Lower lobe of right lung (tissue), 2 donors: ENCODE results near the gene PLCL1. TPM values are rescaled to one million over a fixed set of nuclear protein-coding genes. Genes with fewer than 3 reads are reported as not detected.

ENCODE experiments used
- ATAC-seq, 2 donors: fragments of 200-7000 bp; cut with Tn5 transposase; one replicate each; pipeline ENCODE4 v1.9.1; 2020 to 2022; ENCODE audit warnings: mild to moderate bottlenecking in 2 of 2, moderate library complexity in 2 of 2
- DNase-seq: peaks from one replicate; pipeline ENCODE4 v3.0.0-alpha.2; 2020
- H3K27ac ChIP-seq: fragments of 200-600 bp; one replicate; pipeline ENCODE4 v1.8.0; 2022
- H3K27me3 ChIP-seq: fragments of 200-600 bp; one replicate; pipeline ENCODE4 v1.8.0; 2022; ENCODE audit warnings: low read depth
- H3K36me3 ChIP-seq: fragments of 200-600 bp; one replicate; pipeline ENCODE4 v1.8.0; 2022; ENCODE audit warnings: mild to moderate bottlenecking
- H3K4me1 ChIP-seq: fragments of 200-600 bp; one replicate; pipeline ENCODE4 v1.8.0; 2022
- H3K4me3 ChIP-seq: fragments of 200-600 bp; one replicate; pipeline ENCODE4 v1.8.0; 2022; ENCODE audit warnings: mild to moderate bottlenecking
- H3K9me3 ChIP-seq: fragments of 200-600 bp; one replicate; pipeline ENCODE4 v1.8.0; 2022
- intact Hi-C: fragments of 100-400 bp; cut with DNase I; formaldehyde crosslinking; loops from one replicate; pipeline ENCODE4 v1.11.0; 2022
- total RNA-seq: library from RNA; stranded (reverse); fragmentation: NEBNext Ultra II Directional; extraction: Animal tissue kit (Norgen Biotek cat#: 25700); gene quantifications from one replicate; pipeline ENCODE4 v1.2.1, GENCODE V29; 2021
- TF ChIP-seq, protein P1 (sequence below): fragments of 200-600 bp; IDR thresholded peaks from one replicate; pipeline ENCODE4 v1.8.0; 2022; ENCODE audit warnings: antibody characterized with exemption, mild to moderate bottlenecking
- donor health status: DM: no; HTN: yes; CAD: no; lungs with severe emphysema.

The PLCL1 gene
- total RNA-seq, 1 donor from 2014 or later = 6.3 TPM

DNA sequence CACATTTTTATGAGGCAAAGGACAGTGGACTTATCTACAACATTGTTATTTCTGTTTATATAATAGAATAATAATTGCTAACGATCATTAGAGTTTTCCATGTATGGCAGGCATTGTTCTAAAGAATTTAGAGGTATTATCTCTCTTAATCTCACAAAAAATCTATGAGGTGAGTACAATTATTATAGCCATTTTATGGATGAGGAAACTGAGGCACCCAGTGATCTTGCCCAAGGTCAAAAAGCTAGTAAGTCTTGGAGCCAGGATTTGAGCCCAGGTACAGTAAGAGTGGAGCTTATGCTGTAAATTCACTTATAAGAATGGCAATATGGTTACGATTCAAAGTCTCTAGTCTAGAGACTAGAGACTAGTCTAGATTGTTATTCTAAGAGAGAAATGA is 331.7 kb downstream of the PLCL1 start:
- Histone ChIP-seq H3K4me3 (no peak overlapping the region), H3K27ac (no peak overlapping the region), H3K4me1 (no peaks in the 10 kb centered on the region), H3K27me3 (no peaks in the 10 kb centered on the region), H3K9me3 (no peaks in the 10 kb centered on the region), H3K36me3 (no peaks in the 10 kb centered on the region)
- ATAC-seq (no peak), DNase-seq (no peak)
- intact Hi-C loops = no loop called here
- TF ChIP-seq, protein P1, sequence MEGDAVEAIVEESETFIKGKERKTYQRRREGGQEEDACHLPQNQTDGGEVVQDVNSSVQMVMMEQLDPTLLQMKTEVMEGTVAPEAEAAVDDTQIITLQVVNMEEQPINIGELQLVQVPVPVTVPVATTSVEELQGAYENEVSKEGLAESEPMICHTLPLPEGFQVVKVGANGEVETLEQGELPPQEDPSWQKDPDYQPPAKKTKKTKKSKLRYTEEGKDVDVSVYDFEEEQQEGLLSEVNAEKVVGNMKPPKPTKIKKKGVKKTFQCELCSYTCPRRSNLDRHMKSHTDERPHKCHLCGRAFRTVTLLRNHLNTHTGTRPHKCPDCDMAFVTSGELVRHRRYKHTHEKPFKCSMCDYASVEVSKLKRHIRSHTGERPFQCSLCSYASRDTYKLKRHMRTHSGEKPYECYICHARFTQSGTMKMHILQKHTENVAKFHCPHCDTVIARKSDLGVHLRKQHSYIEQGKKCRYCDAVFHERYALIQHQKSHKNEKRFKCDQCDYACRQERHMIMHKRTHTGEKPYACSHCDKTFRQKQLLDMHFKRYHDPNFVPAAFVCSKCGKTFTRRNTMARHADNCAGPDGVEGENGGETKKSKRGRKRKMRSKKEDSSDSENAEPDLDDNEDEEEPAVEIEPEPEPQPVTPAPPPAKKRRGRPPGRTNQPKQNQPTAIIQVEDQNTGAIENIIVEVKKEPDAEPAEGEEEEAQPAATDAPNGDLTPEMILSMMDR = no peak

DNA sequence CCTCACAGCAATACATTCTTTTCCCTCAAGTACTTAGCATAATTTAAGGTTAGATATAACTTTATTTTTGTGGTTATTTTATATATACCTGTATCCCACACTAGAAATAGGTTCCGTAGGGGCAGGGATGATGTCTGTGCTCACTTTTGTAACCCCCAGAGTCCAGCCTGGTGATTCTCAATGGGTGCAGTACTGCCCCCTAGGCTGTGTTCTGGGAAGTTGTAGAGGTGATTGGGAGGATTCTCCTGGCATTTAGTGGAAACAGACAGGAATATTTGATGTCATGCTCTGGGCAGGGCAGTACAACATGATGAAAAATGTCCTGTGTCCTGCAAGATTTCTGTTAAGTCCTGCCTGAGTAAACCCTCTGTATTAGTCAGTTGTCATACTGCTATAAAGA is 333.3 kb downstream of the PLCL1 start:
- intact Hi-C loops = no loop called here
- no peak overlapping the region for H3K27ac ChIP-seq
- no peaks in the 10 kb centered on the region for H3K9me3 ChIP-seq
- no peaks in the 10 kb centered on the region for H3K4me1 ChIP-seq
- no peaks in the 10 kb centered on the region for H3K27me3 ChIP-seq
- no peak for ATAC-seq
- no peaks in the 10 kb centered on the region for H3K36me3 ChIP-seq
- H3K4me3 ChIP-seq = no peak overlapping the region
- TF ChIP-seq, protein P1 = no peak
- DNase-seq = no peak

DNA sequence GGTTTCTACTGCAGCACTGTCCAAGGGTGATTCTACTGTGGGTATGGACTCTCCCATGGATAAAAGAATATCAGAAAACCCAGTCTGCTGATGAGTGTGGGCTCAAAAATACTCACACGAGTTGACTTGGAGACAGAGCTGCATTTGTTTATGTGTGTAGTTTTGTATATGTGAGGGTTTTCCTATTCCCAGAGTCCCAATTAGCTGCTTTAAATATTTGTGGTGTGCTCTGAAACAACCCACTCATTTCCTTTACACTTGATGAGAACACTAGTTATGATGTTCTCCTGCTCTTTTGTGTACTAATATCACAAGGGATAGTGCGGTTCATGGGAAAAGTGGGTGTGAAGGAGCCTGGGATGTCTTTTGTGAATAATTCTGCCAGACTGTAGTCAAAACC is 337.3 kb downstream of the PLCL1 start:
- no peak overlapping the region for H3K4me3 ChIP-seq
- no peaks in the 10 kb centered on the region for H3K27me3 ChIP-seq
- TF ChIP-seq, protein P1 = no peak
- DNase-seq (no peak), ATAC-seq (no peak)
- H3K9me3 ChIP-seq = no peaks in the 10 kb centered on the region
- no peak overlapping the region for H3K27ac ChIP-seq
- H3K36me3 ChIP-seq = no peaks in the 10 kb centered on the region
- intact Hi-C loops = no loop called here
- H3K4me1 ChIP-seq = no peaks in the 10 kb centered on the region

DNA sequence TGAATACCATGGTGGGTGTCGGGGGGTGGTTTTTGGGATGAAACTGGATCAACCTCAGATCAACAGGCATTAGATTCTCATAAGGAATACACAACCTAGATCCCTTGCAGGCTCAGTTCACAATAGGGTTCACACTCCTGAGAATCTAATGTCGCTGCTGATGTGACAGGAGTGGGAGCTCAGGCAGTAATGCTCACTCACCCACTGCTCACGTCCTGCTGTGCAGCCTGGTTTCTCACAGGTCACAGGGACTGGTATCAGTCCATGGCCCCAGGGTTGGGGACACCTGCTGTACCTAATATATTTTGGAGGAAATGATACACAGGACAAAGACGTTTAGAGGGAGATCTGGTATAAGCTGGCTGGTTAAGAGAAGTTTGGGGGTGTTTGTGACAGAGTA is 338.8 kb downstream of the PLCL1 start:
- H3K4me3 ChIP-seq = no peak overlapping the region
- intact Hi-C loops = no loop called here
- no peak for DNase-seq
- ATAC-seq = no peak
- no peaks in the 10 kb centered on the region for H3K27me3 ChIP-seq
- no peaks in the 10 kb centered on the region for H3K36me3 ChIP-seq
- no peak overlapping the region for H3K27ac ChIP-seq
- H3K9me3 ChIP-seq = no peaks in the 10 kb centered on the region
- no peaks in the 10 kb centered on the region for H3K4me1 ChIP-seq
- TF ChIP-seq, protein P1 = no peak

DNA sequence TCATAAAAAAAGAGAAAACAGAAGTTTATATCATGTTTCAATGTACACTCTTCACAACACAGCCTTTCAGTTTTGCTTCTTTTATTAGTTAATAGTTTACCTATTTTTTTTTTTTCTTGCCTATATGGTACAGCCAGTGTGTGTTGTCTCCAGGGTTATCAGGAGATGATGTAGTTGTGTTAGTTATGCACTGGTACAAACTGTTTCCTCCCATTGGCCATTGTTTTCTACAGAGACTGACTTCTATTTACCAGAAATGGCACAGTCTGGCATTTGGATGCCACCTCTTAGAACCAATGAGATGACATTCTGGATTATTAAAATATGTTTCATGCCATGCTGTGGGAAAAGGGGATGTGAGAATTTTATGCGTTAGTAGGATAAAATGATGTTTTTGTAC is 339.4 kb downstream of the PLCL1 start:
- TF ChIP-seq, protein P1 = no peak
- intact Hi-C loops = no loop called here
- no peaks in the 10 kb centered on the region for H3K9me3 ChIP-seq
- DNase-seq (no peak), ATAC-seq (no peak)
- H3K27ac ChIP-seq = no peak overlapping the region
- no peaks in the 10 kb centered on the region for H3K36me3 ChIP-seq
- no peak overlapping the region for H3K4me3 ChIP-seq
- H3K27me3 ChIP-seq = no peaks in the 10 kb centered on the region
- no peaks in the 10 kb centered on the region for H3K4me1 ChIP-seq

DNA sequence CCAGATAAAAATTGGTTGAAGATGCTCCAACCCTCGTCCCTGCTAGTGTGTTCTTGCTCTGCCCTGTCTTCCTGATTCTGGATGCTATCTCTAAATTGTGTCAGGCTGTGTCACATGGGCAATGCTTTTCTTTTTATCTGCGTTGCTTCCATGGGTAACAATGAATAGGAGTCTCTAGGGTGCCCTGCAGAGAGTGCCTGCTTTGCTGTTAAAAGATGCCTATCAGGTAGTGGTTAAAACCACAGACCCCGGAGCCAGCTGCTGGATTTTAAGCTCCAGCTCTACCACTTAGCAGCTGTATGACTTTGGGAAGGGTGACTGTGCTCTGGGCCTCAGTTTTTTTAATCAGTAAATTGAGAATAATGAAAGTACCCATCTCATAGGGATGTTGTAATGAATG is 340.3 kb downstream of the PLCL1 start:
- Histone ChIP-seq H3K4me3 (no peak overlapping the region), H3K36me3 (no peaks in the 10 kb centered on the region), H3K4me1 (no peaks in the 10 kb centered on the region), H3K9me3 (no peaks in the 10 kb centered on the region), H3K27me3 (no peaks in the 10 kb centered on the region), H3K27ac (no peak overlapping the region)
- TF ChIP-seq, protein P1 = no peak
- intact Hi-C loops = no loop called here
- no peak for ATAC-seq
- DNase-seq = no peak
